Thoracic aorta endothelial cell (primary cell): ENCODE measurements around the gene GALNT9. TPM values are rescaled to one million over a fixed set of nuclear protein-coding genes. Genes with fewer than 3 reads are reported as not detected.

ENCODE experiments used
- small RNA-seq: library from RNA; depleted of rRNA; stranded (forward); fragments of <200 nt; gene quantifications from one replicate; pipeline ENCODE3, GENCODE V24; 2012
- total RNA-seq: library from RNA; depleted of rRNA; stranded (reverse); fragments of >200 nt; gene quantifications from 2 replicates; pipeline ENCODE4 v1.2.3, GENCODE V29; 2012

The GALNT9 gene
- 0.40 TPM in 1 of 2 replicates, not detected in the other for total RNA-seq

DNA sequence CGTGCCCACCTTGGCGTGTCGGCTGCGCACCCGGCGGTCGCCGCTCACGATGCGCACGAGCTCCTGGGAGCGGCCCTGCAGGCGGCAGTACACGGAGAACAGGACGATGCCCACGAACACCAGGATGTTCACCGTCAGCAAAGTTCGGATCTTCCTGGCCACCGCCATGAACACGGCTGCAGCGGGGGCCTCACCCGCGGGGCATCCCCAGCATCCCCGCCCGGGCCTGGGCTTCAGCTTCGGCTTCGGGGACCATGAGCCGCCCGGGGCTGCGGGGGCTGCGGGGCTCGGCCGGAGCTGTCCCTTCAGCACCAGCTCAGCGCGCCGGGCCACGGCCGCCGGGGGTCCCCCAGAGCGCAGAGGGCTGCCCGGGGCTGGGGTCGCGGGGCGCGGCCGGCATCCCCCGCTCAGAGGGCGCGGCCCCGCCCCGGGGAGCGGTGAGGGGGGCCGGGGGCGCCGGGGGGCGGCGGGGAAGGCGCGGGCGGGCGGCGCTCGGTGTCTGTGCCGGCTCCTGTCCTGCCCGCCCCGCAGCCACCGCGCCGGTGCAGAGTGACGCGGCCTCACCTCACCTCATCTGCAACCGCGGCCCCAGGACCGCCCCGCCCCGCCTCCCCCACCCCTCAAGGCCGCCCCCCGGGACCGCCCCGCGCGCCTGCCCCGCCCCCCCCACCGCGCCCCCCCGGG, at the start of gene GALNT9:
Gene GALNT9 (minus strand): TSS at position 554 of the 684 bp plus-strand sequence. CDS start 386 bp downstream, at position 168.

Small RNAs within 50 kb of the gene (small RNA-seq; reads per million reads assigned to genes)
- gene AC138466.3 = not detected

Other genes starting within 250 kb of the GALNT9 start
- 12.3 and 13.4 TPM in 2 replicates for gene DDX51, start 185.3 kb downstream of the GALNT9 start, total RNA-seq
- gene NOC4L, start 185.1 kb downstream of the GALNT9 start, total RNA-seq = 16.0 and 28.6 TPM in 2 replicates
- gene FBRSL1, start 160.6 kb upstream of the GALNT9 start, total RNA-seq = 20.9 and 26.3 TPM in 2 replicates